ENCODE measurements around the gene GNAZ.
"Not testable (repeated sequence)": the region's sequence is repeated elsewhere in the genome, so short reads cannot be mapped to it uniquely, and the experiment has no call there.

GNAZ gene

DNA sequence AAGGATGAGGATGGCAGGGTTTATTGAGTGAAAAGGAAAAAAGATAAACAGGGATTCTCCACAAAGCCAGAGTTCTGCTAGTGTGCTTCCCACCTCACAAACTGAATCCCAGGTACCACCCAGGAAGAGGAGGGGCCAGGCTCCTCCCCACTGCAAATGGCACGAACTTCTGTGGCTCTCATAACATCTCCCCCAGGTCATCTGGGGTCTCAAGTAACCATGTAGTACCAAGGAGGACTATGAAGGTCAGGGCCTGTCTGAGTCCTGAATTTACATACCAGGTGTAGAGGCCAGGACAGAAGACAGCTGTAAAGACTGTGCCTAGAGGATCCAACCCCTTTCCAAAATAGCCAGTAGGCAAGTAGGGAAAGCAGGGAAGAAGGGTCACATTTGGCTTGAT lies 25.7 kb upstream of the GNAZ start:
- no peak for DNase-seq (ENCODE audit: low read depth)

- DNase-seq (ENCODE audit: low read depth): no peak
These were observed 24.9 kb upstream of the GNAZ start for GRCh38 chr22:23045461-23045860.

DNA sequence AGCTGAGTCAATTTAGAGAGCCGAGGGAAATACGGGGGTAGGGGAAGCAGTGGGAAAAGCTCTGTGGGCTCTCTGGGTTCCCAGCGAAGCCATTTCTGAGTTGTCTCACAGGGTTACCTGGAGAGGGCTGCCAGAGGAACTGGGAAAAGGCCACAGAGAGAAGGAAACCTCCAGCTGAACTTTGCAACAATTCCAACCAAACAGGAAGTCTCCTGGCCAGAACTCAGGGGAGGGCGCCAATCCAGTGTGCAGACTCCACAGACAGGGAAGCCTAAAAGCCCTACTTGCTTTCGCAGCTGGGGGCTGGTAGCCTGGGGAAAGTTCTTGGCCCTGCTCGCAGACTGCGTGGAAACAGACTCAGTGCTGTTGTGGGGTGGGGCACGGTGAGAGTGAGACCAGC lies 23.1 kb upstream of the GNAZ start:
- no peak for DNase-seq (ENCODE audit: low read depth)

- DNase-seq (ENCODE audit: low read depth): no peak
These were observed 22.6 kb upstream of the GNAZ start for GRCh38 chr22:23047742-23048141.

- DNase-seq (ENCODE audit: low read depth): not testable (repeated sequence)
These were observed 19.8 kb upstream of the GNAZ start for GRCh38 chr22:23050546-23050945.

GRCh38 chr22:23053051-23053707 lies 17.1 kb upstream of the GNAZ start:
- DNase-seq (ENCODE audit: low read depth): no peak

- no peak for DNase-seq (ENCODE audit: low read depth)
These were observed 16.3 kb upstream of the GNAZ start for GRCh38 chr22:23053912-23054530.

- DNase-seq (ENCODE audit: low read depth): no peak
These were observed 15.6 kb upstream of the GNAZ start for GRCh38 chr22:23054531-23055257.

GRCh38 chr22:23055449-23056179 lies 14.7 kb upstream of the GNAZ start:
- no peak for DNase-seq (ENCODE audit: low read depth)

DNA sequence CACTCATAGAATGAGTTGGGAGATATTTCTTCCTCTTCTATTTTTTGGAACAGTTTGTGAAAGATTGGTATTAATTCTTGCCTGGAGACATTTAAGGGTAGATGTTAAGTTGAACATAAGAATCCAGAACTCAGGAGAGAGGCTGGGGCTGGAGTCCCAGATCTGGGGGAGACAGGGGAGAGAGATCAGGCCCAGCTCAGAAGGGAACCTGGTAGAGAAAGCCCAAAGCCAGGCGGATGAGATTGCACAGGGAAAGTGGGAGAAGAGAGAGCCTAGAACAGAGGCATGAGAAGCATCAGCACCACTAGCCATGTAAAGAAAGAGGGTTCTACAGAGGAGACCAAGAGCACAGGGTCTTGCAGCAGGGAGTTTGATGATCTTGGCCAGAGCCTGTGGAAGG lies 13.0 kb upstream of the GNAZ start:
- no peak for DNase-seq (ENCODE audit: low read depth)

DNA sequence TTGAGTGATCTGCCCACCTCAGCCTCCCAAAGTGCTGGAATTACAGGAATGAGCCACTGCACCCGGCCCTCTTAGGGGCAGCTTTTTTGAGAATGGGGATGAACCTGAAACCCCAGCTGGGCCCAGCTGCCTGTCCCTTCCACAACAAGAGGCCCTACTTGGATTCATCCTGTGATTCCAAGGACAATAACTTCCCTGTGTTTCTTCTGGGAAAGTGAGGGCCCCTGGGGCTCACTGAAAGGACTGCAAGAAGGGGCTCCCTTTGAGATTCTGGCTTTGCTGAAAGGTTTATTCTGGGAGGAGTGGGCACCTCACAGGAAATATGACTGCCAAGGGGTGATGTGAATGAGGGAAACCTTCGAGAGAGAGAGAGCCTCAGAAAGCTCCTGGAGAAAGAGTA lies 12.3 kb upstream of the GNAZ start:
- DNase-seq (ENCODE audit: low read depth): no peak

- DNase-seq (ENCODE audit: low read depth): no peak
These were observed 11.6 kb upstream of the GNAZ start for GRCh38 chr22:23058481-23059283.

GRCh38 chr22:23059284-23059948 lies 10.9 kb upstream of the GNAZ start:
- DNase-seq (ENCODE audit: low read depth): no peak

DNA sequence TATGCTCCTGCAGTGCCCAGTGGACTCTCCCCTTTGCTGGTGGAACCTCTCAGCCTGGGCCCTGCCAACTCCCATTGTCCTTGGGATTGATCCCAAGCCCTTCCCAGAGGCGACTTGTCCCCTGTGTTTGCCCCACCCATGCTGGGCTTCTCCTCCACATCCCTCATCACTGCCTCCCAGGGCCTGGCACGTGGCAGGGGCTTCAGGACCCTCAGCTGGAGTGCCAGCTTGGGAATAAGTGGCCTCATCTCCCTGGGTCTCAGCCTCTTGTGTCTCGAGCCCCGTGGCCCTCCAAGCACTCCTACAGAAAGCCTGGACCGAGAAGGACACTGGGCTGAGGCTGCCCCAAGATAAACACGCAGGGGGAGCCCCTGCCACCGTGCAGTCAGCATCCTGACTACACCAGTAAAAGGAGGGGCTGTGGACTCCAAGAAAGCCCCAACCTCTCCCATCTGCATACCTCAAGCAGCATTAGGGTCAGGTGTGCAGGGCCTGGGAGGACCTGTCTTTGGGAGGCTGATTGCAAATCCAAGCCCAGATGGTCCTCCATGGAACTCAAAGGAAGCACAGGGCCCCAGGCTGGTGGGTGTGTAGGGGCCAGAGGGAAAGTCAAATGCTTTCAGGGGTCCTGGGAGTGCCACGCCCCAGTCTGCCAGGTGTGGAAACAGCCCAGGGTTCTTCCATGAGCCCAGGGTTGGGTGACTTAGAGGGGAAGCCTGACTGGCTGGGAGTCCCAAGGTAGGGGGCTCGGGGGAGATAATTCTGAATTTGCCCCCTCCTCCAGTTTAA lies 9.5 kb upstream of the GNAZ start:
- DNase-seq (ENCODE audit: low read depth): no peak

GRCh38 chr22:23061471-23062280 lies 8.6 kb upstream of the GNAZ start:
- DNase-seq (ENCODE audit: low read depth): no peak

GRCh38 chr22:23062616-23063538 lies 7.4 kb upstream of the GNAZ start:
- no peak for DNase-seq (ENCODE audit: low read depth)

DNA sequence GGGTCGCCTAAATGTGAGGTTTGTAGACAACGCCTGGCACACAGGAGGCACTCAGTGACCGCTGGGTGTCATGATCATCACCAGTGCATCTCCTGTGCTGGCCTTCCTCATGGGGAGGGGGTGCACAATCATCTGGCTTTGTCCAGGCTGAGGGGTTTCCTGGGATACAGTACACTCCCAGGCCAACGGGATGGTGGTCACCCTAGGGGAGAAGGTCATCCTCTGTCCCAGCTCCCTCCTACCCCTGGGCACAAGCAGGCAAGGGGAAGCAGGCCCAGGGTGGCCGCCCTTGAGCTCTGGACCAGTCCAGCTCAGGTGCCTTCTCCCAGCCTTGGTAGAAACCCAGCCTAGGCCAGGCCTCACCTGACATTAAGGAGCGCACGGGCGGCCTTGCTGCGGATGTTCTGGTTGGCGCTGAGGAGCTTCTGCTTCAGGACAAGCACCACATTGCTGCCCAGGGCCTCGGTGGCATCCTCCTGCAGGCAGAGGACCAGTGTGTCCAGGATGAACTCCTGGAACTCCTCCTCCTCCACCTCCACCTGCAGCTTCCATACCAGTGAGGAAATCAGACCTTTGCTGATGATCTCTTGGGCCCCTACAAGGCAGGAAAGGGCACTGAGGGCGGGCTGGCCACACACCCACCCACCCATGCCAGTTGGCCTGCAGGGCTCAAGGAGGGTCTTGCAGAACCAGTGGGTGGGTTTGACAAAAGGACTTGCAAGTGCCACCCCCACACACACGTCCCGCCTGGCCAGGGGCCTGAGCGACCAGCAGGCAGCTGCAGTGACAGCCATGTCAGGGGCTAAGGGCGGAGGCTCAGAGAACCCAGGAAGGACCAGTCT lies 6.6 kb upstream of the GNAZ start:
- DNase-seq (ENCODE audit: low read depth): no peak
